HG03521 (cell line): ENCODE measurements around the gene GGA1.

Source experiments
- ATAC-seq: cut with Tn5 transposase; IDR thresholded peaks from one replicate; pipeline ENCODE4 v1.9.1; 2021; ENCODE audit warnings: mild to moderate bottlenecking, moderate library complexity; ENCODE audit not compliant: unreplicated experiment

The GGA1 gene

GRCh38 chr22:37608477-37609239, at the start of gene GGA1:
Gene GGA1 (plus strand): TSS chr22:37608834. CDS start chr22:37608861, 27 bp downstream.
- ATAC-seq = peak; percentile 84

GRCh38 chr22:37559521-37559900, 49.1 kb upstream of the GGA1 start:
- ATAC-seq = no peak

GRCh38 chr22:37559901-37560607, 48.6 kb upstream of the GGA1 start, which contains the start of gene CDC42EP1:
Gene CDC42EP1 (plus strand): TSS chr22:37560480. CDS start chr22:37566350, 5,870 bp downstream.
- no peak for ATAC-seq

GRCh38 chr22:37560608-37561211, 47.9 kb upstream of the GGA1 start:
- no peak for ATAC-seq

- no peak for ATAC-seq
These were observed 47.2 kb upstream of the GGA1 start for GRCh38 chr22:37561212-37562048.

GRCh38 chr22:37562049-37562875, 46.4 kb upstream of the GGA1 start:
- no peak for ATAC-seq

GRCh38 chr22:37563153-37564081, 45.2 kb upstream of the GGA1 start:
- ATAC-seq = no peak

GRCh38 chr22:37564111-37564711, 44.4 kb upstream of the GGA1 start:
- no peak for ATAC-seq

GRCh38 chr22:37565830-37566229, 42.8 kb upstream of the GGA1 start:
- no peak for ATAC-seq

- no peak for ATAC-seq
These were observed 42.3 kb upstream of the GGA1 start for GRCh38 chr22:37566329-37566837.

GRCh38 chr22:37566903-37567798, 41.5 kb upstream of the GGA1 start:
- ATAC-seq = peak; percentile 82

- no peak for ATAC-seq
These were observed 40.6 kb upstream of the GGA1 start for GRCh38 chr22:37568012-37568411.

- no peak for ATAC-seq
These were observed 40.1 kb upstream of the GGA1 start for GRCh38 chr22:37568448-37569008.

GRCh38 chr22:37569009-37569920, 39.4 kb upstream of the GGA1 start:
- no peak for ATAC-seq

- no peak for ATAC-seq
These were observed 38.5 kb upstream of the GGA1 start for GRCh38 chr22:37569921-37570660.
